ENCODE data around the gene TBX4. TPM values are rescaled to one million over a fixed set of nuclear protein-coding genes. Genes with fewer than 3 reads are reported as not detected.
"Not testable (repeated sequence)": the region's sequence is repeated elsewhere in the genome, so short reads cannot be mapped to it uniquely, and the experiment has no call there.

The TBX4 gene
- total RNA-seq, 1 donor, result under 0.01 TPM

GRCh38 chr17:61495161-61495857, 43.1 kb downstream of the TBX4 start:
- no peaks in the 10 kb centered on the region for H3K4me1 ChIP-seq (ENCODE audit: insufficient read depth, low read length)
- H3K27me3 ChIP-seq (ENCODE audit: insufficient read depth, low read length), result peaks cover 11% of the 10 kb centered on the region
- no peak overlapping the region for H3K4me3 ChIP-seq (ENCODE audit: low read length)
- no peaks in the 10 kb centered on the region for H3K9me3 ChIP-seq (ENCODE audit: low read depth, low read length)

- no peaks in the 10 kb centered on the region for H3K4me1 ChIP-seq (ENCODE audit: insufficient read depth, low read length)
- peaks cover 15% of the 10 kb centered on the region for H3K27me3 ChIP-seq (ENCODE audit: insufficient read depth, low read length)
- H3K4me3 ChIP-seq (ENCODE audit: low read length), result no peak overlapping the region
- H3K9me3 ChIP-seq (ENCODE audit: low read depth, low read length), result no peaks in the 10 kb centered on the region
Measured at GRCh38 chr17:61496174-61496956, 44.1 kb downstream of the TBX4 start.

- Histone ChIP-seq H3K4me1 (ENCODE audit: insufficient read depth, low read length) (no peaks in the 10 kb centered on the region), H3K9me3 (ENCODE audit: low read depth, low read length) (no peaks in the 10 kb centered on the region), H3K4me3 (ENCODE audit: low read length) (no peak overlapping the region), H3K27me3 (ENCODE audit: insufficient read depth, low read length) (peaks cover 15% of the 10 kb centered on the region)
Measured at GRCh38 chr17:61496957-61497653, 44.9 kb downstream of the TBX4 start.

- Histone ChIP-seq H3K27me3 (ENCODE audit: insufficient read depth, low read length) (peaks cover 20% of the 10 kb centered on the region), H3K4me1 (ENCODE audit: insufficient read depth, low read length) (no peaks in the 10 kb centered on the region), H3K9me3 (ENCODE audit: low read depth, low read length) (no peaks in the 10 kb centered on the region), H3K4me3 (ENCODE audit: low read length) (no peak overlapping the region)
Measured at GRCh38 chr17:61498042-61498994, 46.1 kb downstream of the TBX4 start.

- peaks cover 20% of the 10 kb centered on the region for H3K27me3 ChIP-seq (ENCODE audit: insufficient read depth, low read length)
- no peaks in the 10 kb centered on the region for H3K4me1 ChIP-seq (ENCODE audit: insufficient read depth, low read length)
- no peaks in the 10 kb centered on the region for H3K9me3 ChIP-seq (ENCODE audit: low read depth, low read length)
- no peak overlapping the region for H3K4me3 ChIP-seq (ENCODE audit: low read length)
Measured at GRCh38 chr17:61499632-61500031, 47.4 kb downstream of the TBX4 start.

GRCh38 chr17:61500287-61500686, 48.1 kb downstream of the TBX4 start:
- Histone ChIP-seq H3K4me3 (ENCODE audit: low read length) (no peak overlapping the region), H3K27me3 (ENCODE audit: insufficient read depth, low read length) (peaks cover 20% of the 10 kb centered on the region), H3K9me3 (ENCODE audit: low read depth, low read length) (no peaks in the 10 kb centered on the region), H3K4me1 (ENCODE audit: insufficient read depth, low read length) (no peaks in the 10 kb centered on the region)

GRCh38 chr17:61502292-61502691, 50.1 kb downstream of the TBX4 start:
- no peaks in the 10 kb centered on the region for H3K9me3 ChIP-seq (ENCODE audit: low read depth, low read length)
- no peaks in the 10 kb centered on the region for H3K4me1 ChIP-seq (ENCODE audit: insufficient read depth, low read length)
- H3K27me3 ChIP-seq (ENCODE audit: insufficient read depth, low read length), result peaks cover 20% of the 10 kb centered on the region
- no peak overlapping the region for H3K4me3 ChIP-seq (ENCODE audit: low read length)

GRCh38 chr17:61503961-61504360, 51.7 kb downstream of the TBX4 start:
- Histone ChIP-seq H3K27me3 (ENCODE audit: insufficient read depth, low read length) (peaks cover 14% of the 10 kb centered on the region), H3K4me3 (ENCODE audit: low read length) (no peak overlapping the region), H3K4me1 (ENCODE audit: insufficient read depth, low read length) (no peaks in the 10 kb centered on the region), H3K9me3 (ENCODE audit: low read depth, low read length) (no peaks in the 10 kb centered on the region)

- H3K4me1 ChIP-seq (ENCODE audit: insufficient read depth, low read length), result no peaks in the 10 kb centered on the region
- H3K4me3 ChIP-seq (ENCODE audit: low read length), result no peak overlapping the region
- H3K9me3 ChIP-seq (ENCODE audit: low read depth, low read length), result no peaks in the 10 kb centered on the region
- peaks cover 11% of the 10 kb centered on the region for H3K27me3 ChIP-seq (ENCODE audit: insufficient read depth, low read length)
Measured at GRCh38 chr17:61504697-61505096, 52.5 kb downstream of the TBX4 start.

- H3K9me3 ChIP-seq (ENCODE audit: low read depth, low read length), result no peaks in the 10 kb centered on the region
- no peaks in the 10 kb centered on the region for H3K4me1 ChIP-seq (ENCODE audit: insufficient read depth, low read length)
- no peak overlapping the region for H3K4me3 ChIP-seq (ENCODE audit: low read length)
- H3K27me3 ChIP-seq (ENCODE audit: insufficient read depth, low read length), result peaks cover 7% of the 10 kb centered on the region
Measured at GRCh38 chr17:61505846-61506627, 53.8 kb downstream of the TBX4 start.

GRCh38 chr17:61507383-61508066, 55.3 kb downstream of the TBX4 start:
- Histone ChIP-seq H3K27me3 (ENCODE audit: insufficient read depth, low read length) (peaks cover 5% of the 10 kb centered on the region), H3K9me3 (ENCODE audit: low read depth, low read length) (no peaks in the 10 kb centered on the region), H3K4me1 (ENCODE audit: insufficient read depth, low read length) (no peaks in the 10 kb centered on the region), H3K4me3 (ENCODE audit: low read length) (no peak overlapping the region)

GRCh38 chr17:61508912-61509311, 56.7 kb downstream of the TBX4 start:
- Histone ChIP-seq H3K9me3 (ENCODE audit: low read depth, low read length) (no peaks in the 10 kb centered on the region), H3K4me3 (ENCODE audit: low read length) (no peak overlapping the region), H3K4me1 (ENCODE audit: insufficient read depth, low read length) (no peaks in the 10 kb centered on the region), H3K27me3 (ENCODE audit: insufficient read depth, low read length) (no peaks in the 10 kb centered on the region)

- not testable (repeated sequence) for H3K4me3 ChIP-seq (ENCODE audit: low read length); H3K27me3 ChIP-seq (ENCODE audit: insufficient read depth, low read length); H3K4me1 ChIP-seq (ENCODE audit: insufficient read depth, low read length); H3K9me3 ChIP-seq (ENCODE audit: low read depth, low read length)
Measured at GRCh38 chr17:61509454-61509853, 57.2 kb downstream of the TBX4 start.

Data from mononuclear cell (primary cell).